NCI-H774 (cell line): ENCODE data around the gene GMDS.
"Not testable (repeated sequence)": the region's sequence is repeated elsewhere in the genome, so short reads cannot be mapped to it uniquely, and the experiment has no call there.

ENCODE experiments used
- DNase-seq: peaks from one replicate; lab custom pipeline; 2025; lab: John Stamatoyannopoulos, UW

The GMDS gene

DNA sequence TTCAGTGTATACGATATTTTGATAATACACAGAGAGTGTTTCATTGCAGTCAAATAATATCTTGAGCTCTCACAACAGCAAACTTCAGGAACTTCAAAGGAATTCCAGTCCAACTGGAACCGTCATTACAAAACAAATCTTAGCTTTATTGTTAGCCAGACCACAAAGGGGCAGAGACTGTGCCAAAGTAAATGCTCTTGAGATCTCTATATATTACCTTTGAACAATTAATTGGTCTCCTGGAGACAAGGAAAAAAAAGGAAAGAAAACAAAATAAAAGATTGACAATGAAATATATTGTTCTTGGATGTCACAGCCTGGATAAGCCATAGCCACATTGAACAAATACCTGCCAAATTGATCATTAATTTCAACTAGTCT, 565.7 kb downstream of the GMDS start:
- peak; percentile 32 for DNase-seq

DNA sequence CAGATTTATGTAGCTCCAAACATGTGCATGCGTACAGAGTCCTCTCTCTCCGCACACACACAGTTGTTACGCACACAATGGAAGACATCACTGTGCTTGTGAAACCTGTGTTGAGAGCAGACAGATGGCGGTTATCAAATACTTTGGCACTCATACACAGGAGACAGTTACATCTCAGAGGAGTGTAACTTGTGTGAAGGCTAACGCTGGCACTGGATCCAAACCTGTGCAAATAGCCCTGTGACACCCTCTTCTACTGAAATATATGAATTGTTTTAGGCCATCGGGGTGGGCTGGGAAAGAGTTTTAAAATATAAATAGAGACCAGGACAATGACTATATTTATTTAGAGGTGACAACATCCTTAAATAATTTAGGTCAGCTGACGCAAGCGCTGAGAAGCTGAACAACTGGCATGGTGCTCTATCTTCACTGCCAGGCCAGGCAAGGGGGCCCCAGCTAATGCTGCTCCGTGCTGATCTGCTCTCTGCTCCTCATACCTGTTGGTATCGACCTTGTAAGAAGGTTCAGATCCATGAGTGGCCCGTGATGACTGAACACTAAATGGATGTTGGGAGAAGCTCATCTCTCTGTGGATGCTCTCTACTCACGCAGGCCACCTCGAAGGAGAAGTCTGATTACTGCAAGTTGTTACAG, 566.2 kb downstream of the GMDS start:
- DNase-seq: peak; percentile 12

DNA sequence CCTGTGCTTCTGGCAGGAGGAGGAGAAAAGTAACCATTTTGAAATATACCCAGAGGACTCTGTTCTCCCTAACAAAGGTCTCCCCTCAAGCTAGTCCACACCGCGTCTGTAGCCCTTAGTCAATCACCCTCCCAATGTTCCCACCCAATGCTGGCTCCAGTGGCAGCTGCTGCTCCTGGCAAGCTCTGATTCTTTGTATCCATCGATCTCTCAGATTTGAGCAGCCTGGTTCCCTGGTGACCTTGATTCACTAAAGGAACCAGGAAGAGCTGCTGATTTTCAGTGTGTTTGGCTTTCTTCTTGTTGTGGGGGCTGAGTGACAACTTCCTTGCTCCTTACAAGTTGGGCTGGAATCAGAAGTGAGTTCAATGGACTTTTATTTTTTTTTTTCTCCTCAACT, 567.2 kb downstream of the GMDS start:
- DNase-seq: no peak

GRCh38 chr6:1672379-1672778, 573.0 kb downstream of the GMDS start:
- no peak for DNase-seq

- DNase-seq: no peak
Measured at GRCh38 chr6:1670711-1671462, 574.5 kb downstream of the GMDS start.

- DNase-seq: no peak
Measured at GRCh38 chr6:1669996-1670395, 575.4 kb downstream of the GMDS start.

DNA sequence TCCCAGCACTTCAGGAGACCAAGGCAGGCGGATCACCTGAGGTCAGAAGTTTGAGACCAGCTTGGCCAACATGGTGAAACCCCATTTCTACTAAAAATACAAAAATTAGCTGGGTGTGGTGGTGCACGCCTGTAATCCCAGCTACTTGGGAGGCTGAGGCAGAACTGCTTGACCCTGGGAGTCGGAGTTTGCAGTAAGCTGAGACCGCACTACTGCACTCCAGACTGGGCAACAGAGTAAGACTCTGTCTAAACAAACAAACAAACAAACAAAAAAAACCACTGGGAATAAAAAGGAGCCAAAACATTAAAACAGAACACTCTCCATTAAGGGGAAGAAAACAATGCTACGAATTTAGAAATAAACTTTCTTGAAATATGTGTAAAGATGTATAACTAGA, 576.9 kb downstream of the GMDS start:
- DNase-seq: not testable (repeated sequence)

GRCh38 chr6:1667805-1668175, 577.6 kb downstream of the GMDS start:
- DNase-seq: no peak

- no peak for DNase-seq
Measured at GRCh38 chr6:1667012-1667804, 578.2 kb downstream of the GMDS start.

GRCh38 chr6:1665214-1665613, 580.2 kb downstream of the GMDS start:
- no peak for DNase-seq

DNA sequence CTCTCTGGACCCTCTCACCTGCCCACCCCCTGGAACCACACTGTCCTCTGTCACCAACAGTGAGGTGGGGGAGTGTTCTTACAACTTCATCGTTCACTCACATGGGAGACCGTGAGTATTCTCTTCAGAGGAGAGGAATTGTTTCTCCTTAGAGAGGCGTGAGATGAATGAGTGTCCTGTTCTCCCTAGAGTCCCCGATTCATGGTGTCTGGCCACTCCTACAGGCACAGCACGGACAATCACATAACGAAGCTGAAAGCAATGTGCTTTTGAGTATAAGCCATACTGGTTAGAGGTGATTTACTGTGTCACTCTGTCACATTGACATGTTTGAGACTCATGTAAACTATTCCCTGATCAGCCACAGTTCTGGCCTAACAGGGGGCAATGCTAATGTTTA, 581.1 kb downstream of the GMDS start:
- DNase-seq: no peak

DNA sequence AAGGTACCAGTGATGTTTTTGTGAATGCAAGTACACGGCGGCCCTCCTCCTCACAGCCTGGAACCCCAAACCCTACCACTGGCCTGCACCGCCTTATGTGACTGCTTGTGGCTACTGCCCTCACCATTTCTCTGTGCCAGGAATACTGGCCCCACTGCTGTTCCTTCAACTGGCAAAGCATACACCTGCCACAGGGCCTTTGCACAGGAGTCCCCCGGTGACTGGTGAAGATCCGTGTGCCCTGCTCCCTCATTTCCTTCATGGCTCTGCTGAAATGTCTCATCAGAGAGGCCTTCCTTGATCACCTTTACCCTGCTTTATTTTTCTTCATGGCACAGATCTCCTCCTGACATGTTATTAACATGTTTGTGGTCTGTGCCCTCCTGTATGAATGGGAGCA, 581.9 kb downstream of the GMDS start:
- DNase-seq: no peak

- no peak for DNase-seq
Measured at GRCh38 chr6:1662534-1662933, 582.9 kb downstream of the GMDS start.

DNA sequence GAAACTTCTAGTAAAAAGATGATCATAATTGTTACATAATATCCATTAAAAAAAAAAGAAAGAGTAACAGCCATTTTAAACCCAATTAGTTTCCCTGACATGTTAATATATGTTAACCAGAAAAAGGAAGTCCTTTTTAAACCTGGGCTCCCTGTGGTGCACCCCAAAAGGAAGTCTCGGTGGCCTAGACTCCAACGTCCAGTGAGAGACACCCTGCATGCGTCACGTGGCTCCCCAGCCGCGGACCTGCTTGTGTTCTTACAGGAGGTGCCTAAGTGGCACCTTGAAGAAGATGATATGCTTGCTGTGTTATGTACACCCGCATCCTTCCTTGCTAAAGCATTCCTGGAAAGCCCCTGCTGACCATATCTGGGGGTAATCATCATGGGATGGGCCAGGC, 585.6 kb downstream of the GMDS start:
- no peak for DNase-seq

GRCh38 chr6:1658212-1659005, 587.0 kb downstream of the GMDS start:
- DNase-seq: no peak

GRCh38 chr6:1657771-1658165, 587.6 kb downstream of the GMDS start:
- DNase-seq: no peak

DNA sequence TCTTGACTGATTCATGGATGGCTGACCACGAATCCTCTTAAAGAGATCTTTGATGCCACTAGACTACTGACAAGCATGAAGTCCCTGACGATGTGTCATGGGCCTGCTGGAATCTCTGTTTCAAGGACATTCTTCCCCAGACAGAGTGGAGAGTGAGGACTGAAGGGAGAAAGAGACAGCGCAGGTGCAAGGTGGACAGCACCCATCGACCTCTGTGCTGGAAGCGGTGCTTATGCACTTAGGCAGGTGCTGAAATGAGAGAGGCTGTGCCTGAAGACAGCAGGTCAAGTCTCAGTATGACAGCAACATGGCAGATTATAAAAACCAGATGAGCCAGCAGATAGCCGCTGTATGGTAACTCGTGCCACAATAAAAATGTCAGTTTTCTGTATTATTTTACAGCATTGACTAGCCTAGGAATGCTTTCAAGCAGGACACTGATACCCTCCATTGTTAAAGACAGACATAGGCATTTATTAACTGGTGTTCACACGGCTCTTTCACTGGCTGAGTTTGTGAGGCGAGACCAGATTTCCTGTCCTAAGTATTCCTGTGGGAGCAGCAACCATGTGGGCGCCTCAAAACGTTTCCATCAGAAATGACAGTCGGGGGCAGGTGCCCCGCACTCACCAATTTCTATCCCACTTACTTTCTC, 588.2 kb downstream of the GMDS start:
- no peak for DNase-seq

- DNase-seq: no peak
Measured at GRCh38 chr6:1654054-1654453, 591.4 kb downstream of the GMDS start.

DNA sequence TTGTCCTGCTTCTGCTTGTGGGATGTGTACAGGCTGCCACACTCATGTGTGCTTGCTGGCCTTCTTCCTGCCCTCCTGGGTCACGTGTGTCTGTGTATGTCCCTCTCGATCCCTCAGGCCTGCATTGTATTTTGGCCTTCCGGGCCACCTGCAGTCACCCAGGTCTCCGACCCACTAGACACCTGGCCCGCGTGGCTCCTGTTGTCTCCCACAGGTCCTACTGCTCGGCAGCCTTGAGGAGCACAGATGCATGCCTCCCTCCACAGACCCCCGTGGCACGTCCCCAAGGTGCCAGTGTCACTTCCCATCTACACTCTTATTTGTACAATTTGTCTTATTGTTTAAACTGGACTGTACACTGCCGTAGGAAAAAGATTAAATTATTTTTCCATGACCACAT, 592.6 kb downstream of the GMDS start:
- DNase-seq: no peak

DNA sequence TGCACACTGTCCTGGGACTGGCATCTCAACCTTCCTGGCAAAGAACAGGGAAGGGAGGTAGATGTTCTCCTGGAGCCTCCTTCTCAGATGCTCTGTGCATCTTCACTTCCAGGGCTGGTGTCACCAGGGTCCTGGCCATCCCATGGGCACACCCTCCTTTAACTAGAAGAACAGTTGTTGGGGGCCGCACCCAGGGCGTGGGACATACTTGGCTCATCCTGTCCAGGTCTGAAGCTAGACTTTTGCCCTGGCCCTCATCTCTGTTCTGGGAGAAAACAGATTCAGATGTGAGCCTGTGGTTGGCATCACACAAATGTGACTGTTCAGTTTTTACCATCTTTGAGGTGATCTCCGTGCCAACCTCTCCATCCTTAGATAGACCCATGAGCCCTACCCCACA, 594.0 kb downstream of the GMDS start:
- DNase-seq: no peak

GRCh38 chr6:1645466-1646185, 599.8 kb downstream of the GMDS start:
- no peak for DNase-seq
